Left kidney (tissue), 2 donors: ENCODE data around the gene DSTYK. TPM values are rescaled to one million over a fixed set of nuclear protein-coding genes. Genes with fewer than 3 reads are reported as not detected.
A peak's percentile ranks its signal among the peaks of the same experiment; 100 is the strongest.

Experiments used
- DNase-seq: peaks from one replicate; pipeline ENCODE4 v3.0.0-alpha.2; 2013
- polyA plus RNA-seq: library from polyadenylated mRNA; unstranded; fragments of 120-200 nt; gene quantifications from one replicate; pipeline ENCODE4 v1.2.1, GENCODE V29; 2013; ENCODE audit not compliant: insufficient read length

Gene DSTYK
- polyA plus RNA-seq, 1 donor, result 21.0 TPM

GRCh38 chr1:205137901-205138300 lies 73.6 kb downstream of the DSTYK start:
- no peak for DNase-seq

GRCh38 chr1:205133287-205133686 lies 78.2 kb downstream of the DSTYK start:
- DNase-seq, result no peak

GRCh38 chr1:205129447-205130029 lies 82.0 kb downstream of the DSTYK start:
- no peak for DNase-seq

- DNase-seq, result no peak
Observed at GRCh38 chr1:205128050-205128449, 83.5 kb downstream of the DSTYK start.

- DNase-seq, result no peak
Observed at GRCh38 chr1:205127646-205128045, 83.9 kb downstream of the DSTYK start.

GRCh38 chr1:205124726-205125125 lies 86.8 kb downstream of the DSTYK start:
- no peak for DNase-seq

- no peak for DNase-seq
Observed at GRCh38 chr1:205122489-205122882, 89.0 kb downstream of the DSTYK start.

- peak; percentile 95 for DNase-seq
Observed at GRCh38 chr1:205121660-205122488, 89.6 kb downstream of the DSTYK start, which contains the start of gene RBBP5. Gene RBBP5, minus strand, starts transcription at chr1:205121978. Its CDS starts 105 bp downstream, at chr1:205121873.

GRCh38 chr1:205118752-205119151 lies 92.8 kb downstream of the DSTYK start:
- DNase-seq, result no peak

- no peak for DNase-seq
Observed at GRCh38 chr1:205111354-205111753, 100.1 kb downstream of the DSTYK start.

GRCh38 chr1:205109711-205110110 lies 101.8 kb downstream of the DSTYK start:
- no peak for DNase-seq

- DNase-seq, result no peak
Observed at GRCh38 chr1:205109269-205109668, 102.2 kb downstream of the DSTYK start.

- no peak for DNase-seq
Observed at GRCh38 chr1:205108464-205108863, 103.0 kb downstream of the DSTYK start.

- no peak for DNase-seq
Observed at GRCh38 chr1:205107327-205107726, 104.2 kb downstream of the DSTYK start.

- DNase-seq, result no peak
Observed at GRCh38 chr1:205102404-205102803, 109.1 kb downstream of the DSTYK start.

- DNase-seq, result no peak
Observed at GRCh38 chr1:205098242-205098641, 113.3 kb downstream of the DSTYK start.

GRCh38 chr1:205095422-205095821 lies 116.1 kb downstream of the DSTYK start:
- DNase-seq, result no peak

Other genes starting within 250 kb of the DSTYK start
- 0.95 TPM for gene CNTN2, start 168.5 kb downstream of the DSTYK start, polyA plus RNA-seq
- gene TMEM81, start 127.2 kb downstream of the DSTYK start, polyA plus RNA-seq, result 5.1 TPM
- gene RBBP5, start 89.7 kb downstream of the DSTYK start, polyA plus RNA-seq, result 23.7 TPM
- gene TMCC2, start 16.2 kb upstream of the DSTYK start, polyA plus RNA-seq, result 6.3 TPM
- 9.3 TPM for gene NUAK2, start 110.0 kb upstream of the DSTYK start, polyA plus RNA-seq
- 2.5 TPM for gene KLHDC8A, start 145.2 kb upstream of the DSTYK start, polyA plus RNA-seq
- 3.9 TPM for gene LEMD1, start 210.4 kb upstream of the DSTYK start, polyA plus RNA-seq
- gene BLACAT1, start 244.3 kb upstream of the DSTYK start, polyA plus RNA-seq, result 3.6 TPM